ENCODE data around the gene PEX19. TPM values are rescaled to one million over a fixed set of nuclear protein-coding genes. Genes with fewer than 3 reads are reported as not detected.

Gene PEX19
- total RNA-seq, 1 donor from 2014 or later: 66.9 TPM

DNA sequence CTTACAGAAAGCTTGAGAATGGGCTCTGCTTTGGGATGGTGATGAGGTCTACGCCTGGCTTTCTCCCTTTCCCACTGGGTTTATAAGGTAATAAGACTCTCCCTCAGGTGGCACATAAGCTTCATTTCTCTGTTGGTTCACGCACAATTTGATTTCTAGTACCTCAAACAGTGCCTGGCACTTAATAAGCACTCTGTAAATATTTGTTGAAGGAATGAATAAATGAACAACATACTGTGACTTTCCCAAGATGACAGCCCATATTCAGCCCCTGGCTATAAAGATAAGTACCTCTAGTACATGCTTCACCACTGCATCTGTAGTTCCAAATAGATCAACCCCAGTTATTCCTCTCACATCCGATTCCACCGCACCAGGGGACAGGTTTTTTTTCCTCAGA, 40.3 kb upstream of the PEX19 start:
- no peak overlapping the region for H3K27ac Mint-ChIP-seq
- DNase-seq (ENCODE audit: extremely low spot score, unreplicated experiment): no peak
- TF ChIP-seq CTCF (conservative IDR thresholded peaks at IDR 0.05): no peak
- H3K9me3 Mint-ChIP-seq: no peaks in the 10 kb centered on the region
- no peaks in the 10 kb centered on the region for H3K4me1 Mint-ChIP-seq (ENCODE audit: unreplicated experiment)
- H3K36me3 Mint-ChIP-seq: peaks cover 35% of the 10 kb centered on the region
- no peak overlapping the region for H3K4me3 Mint-ChIP-seq
- no peaks in the 10 kb centered on the region for H3K27me3 Mint-ChIP-seq

- no peak for TF ChIP-seq CTCF (conservative IDR thresholded peaks at IDR 0.05)
- peaks cover 46% of the 10 kb centered on the region for H3K36me3 Mint-ChIP-seq
These were observed 37.9 kb upstream of the PEX19 start for GRCh38 chr1:160322831-160323230.

DNA sequence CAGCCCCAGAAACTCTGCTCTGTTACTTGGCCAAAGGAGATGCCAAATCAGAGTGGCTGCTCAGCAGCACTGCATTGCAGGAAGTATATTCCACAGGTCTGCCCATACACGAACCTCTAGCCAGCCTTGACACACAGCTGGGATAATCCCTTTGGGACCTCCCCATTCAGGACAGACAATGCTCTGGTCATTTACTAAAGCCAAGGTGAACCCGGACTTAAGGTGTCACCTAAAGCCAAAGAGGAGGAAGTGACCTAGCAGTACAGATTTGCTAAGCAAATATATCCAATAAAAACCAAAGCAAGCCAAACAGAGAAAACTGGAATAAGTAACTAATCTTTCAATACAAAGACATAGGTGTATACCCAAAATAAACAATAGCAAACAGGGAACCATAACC, 30.4 kb upstream of the PEX19 start:
- Mint-ChIP-seq H3K36me3 (peaks cover 64% of the 10 kb centered on the region), H3K4me3 (no peak overlapping the region), H3K27me3 (no peaks in the 10 kb centered on the region), H3K27ac (no peak overlapping the region), H3K4me1 (ENCODE audit: unreplicated experiment) (no peaks in the 10 kb centered on the region), H3K9me3 (no peaks in the 10 kb centered on the region)
- no peak for DNase-seq (ENCODE audit: extremely low spot score, unreplicated experiment)
- no peak for TF ChIP-seq CTCF (conservative IDR thresholded peaks at IDR 0.05)

More at GRCh38 chr1:160322831-160323230, 37.9 kb upstream of the PEX19 start:
- H3K4me1 Mint-ChIP-seq (ENCODE audit: unreplicated experiment): no peaks in the 10 kb centered on the region
- no peaks in the 10 kb centered on the region for H3K9me3 Mint-ChIP-seq
- H3K27ac Mint-ChIP-seq: no peak overlapping the region
- H3K4me3 Mint-ChIP-seq: no peak overlapping the region
- no peaks in the 10 kb centered on the region for H3K27me3 Mint-ChIP-seq
- DNase-seq (ENCODE audit: extremely low spot score, unreplicated experiment): no peak

DNA sequence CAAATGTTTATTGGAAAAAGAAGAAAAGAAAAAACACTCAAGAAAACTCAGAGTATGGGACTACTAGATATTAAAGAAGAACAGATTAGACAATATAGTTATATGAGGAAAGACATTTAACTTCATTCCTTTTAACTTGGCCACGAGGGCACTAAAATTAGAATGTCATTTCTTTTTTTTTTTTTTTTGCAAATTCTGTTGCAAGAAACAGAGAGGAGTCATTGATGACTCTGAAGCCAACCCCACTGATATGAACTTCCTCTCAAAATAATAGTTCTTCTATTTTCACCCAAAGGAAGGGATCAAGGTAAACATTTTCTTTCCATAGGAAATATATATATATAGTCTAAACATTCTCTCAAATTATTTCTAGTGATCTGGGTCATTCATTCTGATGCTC, 24.6 kb upstream of the PEX19 start:
- no peak overlapping the region for H3K4me3 Mint-ChIP-seq
- no peaks in the 10 kb centered on the region for H3K9me3 Mint-ChIP-seq
- no peak for DNase-seq (ENCODE audit: extremely low spot score, unreplicated experiment)
- no peak overlapping the region for H3K27ac Mint-ChIP-seq
- H3K36me3 Mint-ChIP-seq: peaks cover 38% of the 10 kb centered on the region
- H3K4me1 Mint-ChIP-seq (ENCODE audit: unreplicated experiment): no peaks in the 10 kb centered on the region
- no peaks in the 10 kb centered on the region for H3K27me3 Mint-ChIP-seq
- no peak for TF ChIP-seq CTCF (conservative IDR thresholded peaks at IDR 0.05)

GRCh38 chr1:160309185-160309557, 24.2 kb upstream of the PEX19 start:
- Mint-ChIP-seq H3K27me3 (no peaks in the 10 kb centered on the region), H3K4me3 (no peak overlapping the region), H3K4me1 (ENCODE audit: unreplicated experiment) (no peaks in the 10 kb centered on the region), H3K36me3 (peaks cover 37% of the 10 kb centered on the region), H3K9me3 (no peaks in the 10 kb centered on the region), H3K27ac (no peak overlapping the region)
- TF ChIP-seq CTCF (conservative IDR thresholded peaks at IDR 0.05): no peak
- DNase-seq (ENCODE audit: extremely low spot score, unreplicated experiment): no peak
